H1 (cell line): ENCODE data around the gene TSPAN2. TPM values are rescaled to one million over a fixed set of nuclear protein-coding genes. Genes with fewer than 3 reads are reported as not detected.

Experiments used
- CTCF ChIA-PET: fragments of 300-600 bp; sonication (Branson Sonifier 250); formaldehyde crosslinking; loops from one replicate; lab custom pipeline; 2021; ENCODE audit not compliant: partially characterized antibody; lab: Charles Lee
- POLR2A ChIA-PET: fragments of 300-600 bp; sonication (Branson Sonifier 250); formaldehyde crosslinking; loops from one replicate; lab custom pipeline; 2021; ENCODE audit warnings: inconsistent platforms; ENCODE audit not compliant: partially characterized antibody; lab: Charles Lee
- DNase-seq, 2 experiments: peaks; one replicate each; pipeline versions ENCODE4 v3.0.0 to v3.0.0-alpha.2; 2010 to 2022; ENCODE audit warnings: low spot score in 2 of 2, low read depth in 1 of 2, mixed read lengths in 1 of 2
- FAIRE-seq: peaks from 2 replicates; lab custom pipeline; 2011; peaks lifted over from hg19 to GRCh38; lab: Jason Lieb, UNC
- H2AFZ ChIP-seq: 2 replicates; pipeline ENCODE4 v1.8.1; 2012; ENCODE audit warnings: low read length, inconsistent platforms
- H2AK5ac ChIP-seq: 2 replicates; pipeline ENCODE4 v1.6.1; 2013; ENCODE audit warnings: low read depth, low read length
- H2BK120ac ChIP-seq: replicated peaks from 2 replicates; pipeline ENCODE3; 2013; ENCODE audit warnings: low read depth, low read length, inconsistent platforms
- H2BK12ac ChIP-seq: 2 replicates; pipeline ENCODE4 v1.6.1; 2013; ENCODE audit warnings: low read depth, low read length
- H2BK15ac ChIP-seq: 2 replicates; pipeline ENCODE4 v1.6.1; 2013; ENCODE audit warnings: low read length
- H2BK20ac ChIP-seq: 2 replicates; pipeline ENCODE4 v1.6.1; 2013; ENCODE audit warnings: low read length
- H2BK5ac ChIP-seq: 2 replicates; pipeline ENCODE4 v1.6.1; 2013; ENCODE audit warnings: low read depth, low read length
- H3K14ac ChIP-seq: 2 replicates; pipeline ENCODE4 v1.6.1; 2013; ENCODE audit warnings: inconsistent platforms; ENCODE audit not compliant: insufficient read length
- H3K18ac ChIP-seq: 2 replicates; pipeline ENCODE4 v1.6.1; 2013; ENCODE audit warnings: low read length; ENCODE audit errors: extremely low read depth
- H3K23ac ChIP-seq: 2 replicates; pipeline ENCODE4 v1.6.1; 2013; ENCODE audit warnings: inconsistent platforms; ENCODE audit not compliant: insufficient read length
- H3K23me2 ChIP-seq: 2 replicates; pipeline ENCODE4 v1.6.1; 2013; ENCODE audit warnings: low read depth, low read length
- H3K27ac ChIP-seq: 2 replicates; pipeline ENCODE4 v1.6.1; 2011; ENCODE audit warnings: low read depth, low read length, inconsistent platforms
- H3K27me3 ChIP-seq, 4 experiments: replicated peaks in 1 of 4; 1 replicate in 1 of 4; 2 replicates in 3 of 4; pipeline versions ENCODE4 v1.6.1 to v1.8.1; 2011 to 2013; ENCODE audit warnings: low read length in 3 of 4, mild to moderate bottlenecking in 3 of 4, inconsistent platforms in 2 of 4, mixed read lengths in 2 of 4, moderate library complexity in 1 of 4; ENCODE audit not compliant: control insufficient read depth in 3 of 4, insufficient read depth in 3 of 4; ENCODE audit errors: extremely low read depth in 1 of 4
- H3K36me3 ChIP-seq, 4 experiments: 2 replicates each; pipeline versions ENCODE4 v1.6.1 to v1.8.1; 2011 to 2013; ENCODE audit warnings: mild to moderate bottlenecking in 4 of 4, low read length in 3 of 4, moderate library complexity in 2 of 4, control low read depth in 1 of 4, inconsistent platforms in 1 of 4; ENCODE audit not compliant: insufficient read depth in 4 of 4, control insufficient read depth in 2 of 4
- H3K4ac ChIP-seq: replicated peaks from 2 replicates; pipeline ENCODE3; 2013; ENCODE audit warnings: low read length, low read depth, mixed read lengths, inconsistent platforms; ENCODE audit not compliant: insufficient read length
- H3K4me1 ChIP-seq, 4 experiments: replicated peaks in 1 of 4; 1 replicate in 1 of 4; 2 replicates in 3 of 4; pipeline versions ENCODE4 v1.6.1 to v1.8.1; 2011 to 2013; ENCODE audit warnings: low read length in 3 of 4, inconsistent platforms in 2 of 4, mixed read lengths in 1 of 4; ENCODE audit not compliant: insufficient read depth in 4 of 4, control insufficient read depth in 3 of 4
- H3K4me2 ChIP-seq, 2 experiments: 2 replicates each; pipeline versions ENCODE4 v1.6.1 to v1.8.1; 2011 to 2013; ENCODE audit warnings: low read depth in 2 of 2, low read length in 2 of 2, control low read depth in 1 of 2, inconsistent platforms in 1 of 2, mild to moderate bottlenecking in 1 of 2; ENCODE audit not compliant: insufficient read depth in 1 of 2
- H3K4me3 ChIP-seq, 4 experiments: fragments of 200-600, 300-600 bp in 1 of 4; sonication (generic), shearing (Covaris generic), sonication (Bioruptor Twin) in 1 of 4; 2 replicates each; pipeline versions ENCODE4 v1.5.1 to v1.8.1; 2011 to 2016; ENCODE audit warnings: low read length in 4 of 4, low read depth in 3 of 4, control low read depth in 2 of 4, inconsistent platforms in 2 of 4, mild to moderate bottlenecking in 2 of 4, mixed read lengths in 1 of 4, moderate library complexity in 1 of 4; ENCODE audit not compliant: insufficient read depth in 2 of 4; ENCODE audit errors: extremely low read depth in 1 of 4
- H3K56ac ChIP-seq: replicated peaks from 2 replicates; pipeline ENCODE3; 2013; ENCODE audit warnings: low read depth, mild to moderate bottlenecking, mixed read lengths, low read length, inconsistent platforms; ENCODE audit not compliant: insufficient read length
- H3K79me1 ChIP-seq: 2 replicates; pipeline ENCODE4 v1.6.1; 2013; ENCODE audit warnings: low read depth, low read length, control low read depth
- H3K79me2 ChIP-seq, 2 experiments: 2 replicates each; pipeline versions ENCODE4 v1.6.1 to v1.8.1; 2012 to 2013; ENCODE audit warnings: low read length in 2 of 2, mild to moderate bottlenecking in 2 of 2, inconsistent platforms in 1 of 2; ENCODE audit not compliant: insufficient read depth in 2 of 2, control insufficient read depth in 1 of 2
- H3K9ac ChIP-seq, 4 experiments: replicated peaks in 1 of 4; 1 replicate in 1 of 4; 2 replicates in 3 of 4; pipeline versions ENCODE4 v1.6.1 to v1.8.1; 2011 to 2013; ENCODE audit warnings: low read depth in 3 of 4, low read length in 3 of 4, control low read depth in 2 of 4, mild to moderate bottlenecking in 2 of 4, moderate library complexity in 2 of 4, inconsistent platforms in 1 of 4; ENCODE audit errors: extremely low read depth in 1 of 4
- H3K9me3 ChIP-seq, 2 experiments: 2 replicates each; pipeline versions ENCODE4 v1.6.1 to v1.8.1; 2012 to 2013; ENCODE audit warnings: mild to moderate bottlenecking in 2 of 2, moderate library complexity in 2 of 2, control low read depth in 1 of 2, inconsistent platforms in 1 of 2, low read depth in 1 of 2, low read length in 1 of 2, mixed read lengths in 1 of 2; ENCODE audit not compliant: insufficient read depth in 2 of 2
- H4K20me1 ChIP-seq, 2 experiments: replicated peaks in 1 of 2; 2 replicates each; pipeline versions ENCODE3 to v1.8.1; 2011 to 2013; ENCODE audit warnings: inconsistent platforms in 2 of 2, low read length in 2 of 2, mild to moderate bottlenecking in 1 of 2; ENCODE audit not compliant: insufficient read depth in 2 of 2, control insufficient read depth in 1 of 2
- H4K5ac ChIP-seq: 2 replicates; pipeline ENCODE4 v1.6.1; 2013; ENCODE audit warnings: low read length, low read depth, mixed read lengths, inconsistent platforms; ENCODE audit not compliant: insufficient read length
- H4K8ac ChIP-seq: 2 replicates; pipeline ENCODE4 v1.8.0; 2013; ENCODE audit warnings: mild to moderate bottlenecking, moderate library complexity, low read length, inconsistent platforms; ENCODE audit not compliant: insufficient read depth; ENCODE audit errors: extremely low read depth
- H4K91ac ChIP-seq: replicated peaks from 2 replicates; pipeline ENCODE3; 2013; ENCODE audit warnings: low read length, mixed read lengths, inconsistent platforms; ENCODE audit not compliant: insufficient read length
- BRCA1 ChIP-seq: IDR thresholded peaks from 2 replicates; pipeline ENCODE4 v1.6.1; 2012; ENCODE audit warnings: low read depth, low read length, improper control_type of control experiment
- CEBPB ChIP-seq: IDR thresholded peaks from 2 replicates; pipeline ENCODE4 v1.6.1; 2012; ENCODE audit warnings: low read depth, low read length
- HDAC6 ChIP-seq: IDR thresholded peaks from one replicate; pipeline ENCODE4 v1.7.1; 2012; ENCODE audit warnings: low read depth, mild to moderate bottlenecking, inconsistent platforms, low read length, moderate library complexity
- KDM5A ChIP-seq: fragments of 200-600 bp; IDR thresholded peaks from 2 replicates; pipeline ENCODE4 v1.7.1; 2012; ENCODE audit warnings: mild to moderate bottlenecking, low read length, inconsistent platforms, mixed read lengths
- NANOG ChIP-seq: IDR thresholded peaks from 2 replicates; pipeline ENCODE4 v1.6.1; 2011; ENCODE audit warnings: low read length, low read depth, mild to moderate bottlenecking, inconsistent platforms; ENCODE audit not compliant: insufficient read depth, poor library complexity, severe bottlenecking
- POLR2AphosphoS5 ChIP-seq: IDR thresholded peaks from 2 replicates; pipeline ENCODE4 v1.6.1; 2011; ENCODE audit warnings: low read depth, low read length
- RAD21 ChIP-seq, 2 experiments: IDR thresholded peaks in 1 of 2; conservative IDR thresholded peaks in 1 of 2; 2 replicates each; pipeline ENCODE4 v1.6.1; 2011; ENCODE audit warnings: low read depth in 2 of 2, low read length in 2 of 2, improper control_type of control experiment in 1 of 2, inconsistent platforms in 1 of 2, mild to moderate bottlenecking in 1 of 2, moderate library complexity in 1 of 2
- SAP30 ChIP-seq: fragments of 300-600 bp; sonication (generic); IDR thresholded peaks from 2 replicates; pipeline ENCODE4 v1.7.1; 2012; ENCODE audit warnings: low read length, moderate library complexity, mild to moderate bottlenecking, inconsistent platforms; ENCODE audit not compliant: insufficient read depth, insufficient replicate concordance
- SIRT6 ChIP-seq: IDR thresholded peaks from one replicate; pipeline ENCODE4 v1.7.1; 2012; ENCODE audit warnings: low read length, inconsistent platforms
- SP1 ChIP-seq: IDR thresholded peaks from 2 replicates; pipeline ENCODE4 v1.6.1; 2011; ENCODE audit warnings: low read depth, low read length
- SP4 ChIP-seq: IDR thresholded peaks from 2 replicates; pipeline ENCODE4 v1.6.1; 2012; ENCODE audit warnings: low read length, inconsistent platforms
- TBP ChIP-seq: IDR thresholded peaks from 2 replicates; pipeline ENCODE4 v1.6.1; 2011; ENCODE audit warnings: low read depth, low read length, improper control_type of control experiment
- TEAD4 ChIP-seq: IDR thresholded peaks from 2 replicates; pipeline ENCODE4 v1.6.1; 2012; ENCODE audit warnings: low read depth, low read length, inconsistent platforms, mixed read lengths
- WGBS, 2 experiments: shearing (Covaris generic) in 1 of 2; methylation state at CpG; one replicate each; pipeline versions ENCODE4 v1.1.6 to v1.1.7; 2013 to 2015; ENCODE audit warnings: low lambda C conversion rate in 2 of 2, mixed read lengths in 2 of 2, inconsistent platforms in 1 of 2, low coverage in 1 of 2, missing lambda C conversion rate in 1 of 2; ENCODE audit not compliant: insufficient replicate concordance in 2 of 2, insufficient coverage in 1 of 2, insufficient read length in 1 of 2; ENCODE audit errors: extremely low coverage in 1 of 2, missing lambda C conversion rate in 1 of 2; 5-methylcytosine and 5-hydroxymethylcytosine counted together
- polyA plus RNA-seq, 7 experiments: library from polyadenylated mRNA; depleted of rRNA in 3 of 7; stranded (reverse) in 5 of 7; unstranded in 2 of 7; fragments of >200 nt in 5 of 7; fragments of 200-250 nt in 2 of 7; gene quantifications; 1 replicate in 5 of 7; 2 replicates in 1 of 7; 4 replicates in 1 of 7; pipeline versions ENCODE4 v1.2.1 to v1.2.3, GENCODE V29; 2011 to 2013; ENCODE audit warnings: missing spikeins in 2 of 7, mixed read lengths in 2 of 7
- total RNA-seq: library from RNA; stranded (reverse); fragmentation: NEBNext Ultra II Directional; extraction: Animal tissue kit (Norgen Biotek cat#: 25700); gene quantifications from 2 replicates; pipeline ENCODE4 v1.2.1, GENCODE V29; 2021
- TF ChIP-seq, protein P1 (sequence below): IDR thresholded peaks from 2 replicates; pipeline ENCODE4 v1.6.1; 2012; ENCODE audit warnings: inconsistent platforms

TSPAN2 gene
- total and polyA plus RNA-seq, 2 of the 8 experiments (the other 6 are each of a cell fraction or from before 2014, with no cell fraction given): 7.4 to 14.2 TPM

DNA sequence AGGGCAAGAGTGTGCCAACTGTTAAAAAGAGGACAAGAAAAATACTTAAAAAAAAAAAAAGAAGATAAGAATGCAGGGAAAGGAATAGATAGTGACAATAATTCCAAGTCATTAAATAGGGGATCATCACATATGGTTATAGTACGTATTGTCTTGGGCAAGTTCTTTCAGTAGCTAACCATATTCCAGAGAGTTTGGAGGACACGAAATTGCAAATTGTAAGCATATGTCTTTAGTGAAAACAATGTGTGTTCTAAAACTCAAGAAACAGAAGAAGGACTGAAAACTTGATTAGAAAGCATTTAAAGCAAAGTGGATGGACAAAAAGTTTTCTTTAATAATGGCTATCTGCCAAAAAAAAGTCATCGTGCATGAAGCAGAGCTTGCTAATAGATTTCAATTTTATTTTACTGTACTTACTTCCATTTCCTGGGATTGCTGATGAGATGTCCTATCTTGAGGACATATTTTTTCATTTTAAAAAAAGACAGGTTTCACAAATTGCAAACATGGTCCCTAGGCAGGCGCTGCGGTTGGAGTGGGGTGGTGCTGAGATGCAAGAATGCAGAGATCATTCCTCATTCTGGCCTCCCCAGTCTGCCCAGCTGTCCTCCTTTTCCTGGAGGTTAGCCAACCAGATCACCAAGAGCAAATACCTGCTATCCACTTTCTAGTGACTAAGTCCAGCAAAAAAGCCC lies 11.9 kb downstream of the TSPAN2 start:
- 95% methylated on average over 5 of the region's 5 CpGs; no CpG with 5 or more reads in 1 of the 2 experiments for WGBS, 2 experiments
- no peak overlapping the region for H4K8ac ChIP-seq
- H3K9ac ChIP-seq: no peak overlapping the region
- H2BK120ac ChIP-seq: no peak overlapping the region
- H3K4me2 ChIP-seq: no peak overlapping the region
- no peak overlapping the region for H3K18ac ChIP-seq
- H3K27ac ChIP-seq: no peak overlapping the region
- H3K79me2 ChIP-seq: no peaks in the 10 kb centered on the region
- H3K4me3 ChIP-seq: no peak overlapping the region
- no peak for DNase-seq
- H3K23ac ChIP-seq: no peak overlapping the region
- H2BK20ac ChIP-seq: no peak overlapping the region
- H2AFZ ChIP-seq: no peak overlapping the region
- H2AK5ac ChIP-seq: no peak overlapping the region
- H3K36me3 ChIP-seq: no peaks in the 10 kb centered on the region
- H3K4ac ChIP-seq: no peak overlapping the region
- H2BK5ac ChIP-seq: no peak overlapping the region
- no peaks in the 10 kb centered on the region for H3K23me2 ChIP-seq
- CTCF ChIA-PET: interaction anchor here (0.6 to 4.1 kb wide), 5 partner anchors 10 to 399 kb away, joined by 3 to 17 read pairs (median 5); no protein-coding TSS in a partner anchor
- no peak overlapping the region for H3K56ac ChIP-seq
- no peaks in the 10 kb centered on the region for H3K79me1 ChIP-seq
- no peak overlapping the region for H2BK12ac ChIP-seq
- no peak overlapping the region for H3K14ac ChIP-seq
- H4K5ac ChIP-seq: no peak overlapping the region
- no peak overlapping the region for H4K91ac ChIP-seq
- H3K4me1 ChIP-seq: no peaks in the 10 kb centered on the region; a peak in 1 of 7 replicates
- H2BK15ac ChIP-seq: no peak overlapping the region
- POLR2A ChIA-PET: interaction anchor here (0.6 to 4.8 kb wide), 3 partner anchors 12 to 329 kb away, joined by 3 to 29 read pairs (median 3); partner anchors contain the start of gene TSPAN2
- no peaks in the 10 kb centered on the region for H4K20me1 ChIP-seq
- no peaks in the 10 kb centered on the region for H3K27me3 ChIP-seq
- H3K9me3 ChIP-seq: no peaks in the 10 kb centered on the region
- no peak for FAIRE-seq
- TF ChIP-seq TBP (no peak), BRCA1 (no peak), CEBPB (no peak), RAD21 (IDR thresholded peaks at IDR 0.05 in 1 of 2, conservative IDR thresholded peaks at IDR 0.05 in 1 of 2; ENCODE audit: low read depth in 2 of 2, low read length in 2 of 2) (no peak), POLR2AphosphoS5 (no peak), SP1 (no peak), KDM5A (no peak), SIRT6 (no peak), TEAD4 (no peak), SP4 (no peak), HDAC6 (no peak), NANOG (no peak), SAP30 (no peak)
- TF ChIP-seq, protein P1, sequence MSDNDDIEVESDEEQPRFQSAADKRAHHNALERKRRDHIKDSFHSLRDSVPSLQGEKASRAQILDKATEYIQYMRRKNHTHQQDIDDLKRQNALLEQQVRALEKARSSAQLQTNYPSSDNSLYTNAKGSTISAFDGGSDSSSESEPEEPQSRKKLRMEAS: no peak
